ENCODE data around the gene SMC6. TPM values are rescaled to one million over a fixed set of nuclear protein-coding genes. Genes with fewer than 3 reads are reported as not detected.

SMC6 gene
- polyA plus RNA-seq, 3 donors = 3.8 to 6.1 (median 5.1) TPM

- H3K4me3 ChIP-seq (replicated peaks in 1 of 3; ENCODE audit: low read depth in 2 of 3, low read length in 3 of 3) = no peak overlapping the region
- DNase-seq = no peak
- no peaks in the 10 kb centered on the region for H3K9me3 ChIP-seq (replicated peaks in 1 of 2; ENCODE audit: control insufficient read depth in 1 of 2, insufficient read depth in 1 of 2, low read length in 2 of 2)
- Mint-ChIP-seq H3K36me3 (no peaks in the 10 kb centered on the region), H3K4me3 (no peak overlapping the region), H3K4me1 (peaks cover 11% of the 10 kb centered on the region), H3K27ac (no peak overlapping the region), H3K27me3 (ENCODE audit: low read depth in 3 of 3) (peaks cover 3 to 4% (median 4%) of the 10 kb centered on the region in 3 donors), H3K9me3 (peaks cover 0 to 2% (median 0%) of the 10 kb centered on the region in 7 donors)
- no peaks in the 10 kb centered on the region for H3K36me3 ChIP-seq (replicated peaks in 1 of 2; ENCODE audit: control insufficient read depth in 1 of 2, insufficient read depth in 2 of 2, low read length in 2 of 2)
- H3K27me3 ChIP-seq (ENCODE audit: control insufficient read depth in 2 of 2, insufficient read depth in 2 of 2, low read length in 2 of 2) = no peaks in the 10 kb centered on the region
- H2AFZ ChIP-seq (ENCODE audit: insufficient read depth, low read depth, low read length, poor library complexity, severe bottlenecking) = no peak overlapping the region
- H3K4me1 ChIP-seq (ENCODE audit: control insufficient read depth in 1 of 2, insufficient read depth in 2 of 2, low read length in 2 of 2) = peaks cover 7 to 12% of the 10 kb centered on the region in 2 donors
- H3K4me2 ChIP-seq (replicated peaks; ENCODE audit: extremely low read depth, low read length, poor library complexity, severe bottlenecking) = no peak overlapping the region
- H3K79me2 ChIP-seq (ENCODE audit: insufficient read depth, low read length) = no peaks in the 10 kb centered on the region
- TF ChIP-seq CTCF (IDR thresholded peaks at IDR 0.05) = no peak
- no peak overlapping the region for H3K9ac ChIP-seq (ENCODE audit: insufficient read depth, low read length, poor library complexity, severe bottlenecking)
- H3K27ac ChIP-seq (ENCODE audit: low read depth in 1 of 2, low read length in 2 of 2) = no peak overlapping the region
- intact Hi-C loops (cut with micrococcal nuclease) = no loop called here
- no peaks in the 10 kb centered on the region for H4K20me1 ChIP-seq (ENCODE audit: insufficient read depth, low read length)
- 83% methylated on average over 3 of the region's 7 CpGs for WGBS (ENCODE audit: insufficient coverage)
These were observed 45.9 kb upstream of the SMC6 start for GRCh38 chr2:17799301-17800120.

GRCh38 chr2:17798338-17798737 is 44.7 kb upstream of the SMC6 start:
- Histone ChIP-seq H3K4me3 (replicated peaks in 1 of 3; ENCODE audit: low read depth in 2 of 3, low read length in 3 of 3) (no peak overlapping the region), H4K20me1 (ENCODE audit: insufficient read depth, low read length) (no peaks in the 10 kb centered on the region), H3K9me3 (replicated peaks in 1 of 2; ENCODE audit: control insufficient read depth in 1 of 2, insufficient read depth in 1 of 2, low read length in 2 of 2) (no peaks in the 10 kb centered on the region), H3K9ac (ENCODE audit: insufficient read depth, low read length, poor library complexity, severe bottlenecking) (no peak overlapping the region), H3K79me2 (ENCODE audit: insufficient read depth, low read length) (no peaks in the 10 kb centered on the region), H3K27me3 (ENCODE audit: control insufficient read depth in 2 of 2, insufficient read depth in 2 of 2, low read length in 2 of 2) (no peaks in the 10 kb centered on the region), H3K36me3 (replicated peaks in 1 of 2; ENCODE audit: control insufficient read depth in 1 of 2, insufficient read depth in 2 of 2, low read length in 2 of 2) (no peaks in the 10 kb centered on the region), H3K4me2 (replicated peaks; ENCODE audit: extremely low read depth, low read length, poor library complexity, severe bottlenecking) (no peak overlapping the region), H3K27ac (ENCODE audit: low read depth in 1 of 2, low read length in 2 of 2) (no peak overlapping the region), H2AFZ (ENCODE audit: insufficient read depth, low read depth, low read length, poor library complexity, severe bottlenecking) (no peak overlapping the region), H3K4me1 (ENCODE audit: control insufficient read depth in 1 of 2, insufficient read depth in 2 of 2, low read length in 2 of 2) (peaks cover 0 to under 1% of the 10 kb centered on the region in 2 donors)
- peaks cover 3 to 5% (median 4%) of the 10 kb centered on the region in 3 donors for H3K27me3 Mint-ChIP-seq (ENCODE audit: low read depth in 3 of 3)
- DNase-seq = no peak
- TF ChIP-seq CTCF (IDR thresholded peaks at IDR 0.05) = no peak
- peaks cover 0 to 2% (median 0%) of the 10 kb centered on the region in 7 donors for H3K9me3 Mint-ChIP-seq
- no peaks in the 10 kb centered on the region for H3K4me1 Mint-ChIP-seq
- no peak overlapping the region for H3K4me3 Mint-ChIP-seq
- no peak overlapping the region for H3K27ac Mint-ChIP-seq
- intact Hi-C loops (cut with micrococcal nuclease) = no loop called here
- H3K36me3 Mint-ChIP-seq = no peaks in the 10 kb centered on the region
- 93% methylated on average over 3 of the region's 4 CpGs for WGBS (ENCODE audit: insufficient coverage)

Measured in CD14-positive monocyte (primary cell).